Measurements from ENCODE around the gene OLFM2.
"Not testable (repeated sequence)": the region's sequence is repeated elsewhere in the genome, so short reads cannot be mapped to it uniquely, and the experiment has no call there.

The OLFM2 gene

GRCh38 chr19:9931629-9932028, 4.7 kb downstream of the OLFM2 start:
- no peak for DNase-seq (ENCODE audit: low spot score)
- ATAC-seq (ENCODE audit: low read depth) = no peak
- Histone ChIP-seq H3K27ac (ENCODE audit: poor library complexity, severe bottlenecking) (no peak overlapping the region), H3K36me3 (ENCODE audit: low read depth) (no peaks in the 10 kb centered on the region), H3K9me3 (ENCODE audit: severe bottlenecking) (no peaks in the 10 kb centered on the region), H3K27me3 (ENCODE audit: insufficient read depth, poor library complexity, severe bottlenecking) (peaks cover 15% of the 10 kb centered on the region), H3K4me1 (ENCODE audit: insufficient read depth, poor library complexity, severe bottlenecking) (peaks cover 3% of the 10 kb centered on the region), H3K4me3 (ENCODE audit: severe bottlenecking) (no peak overlapping the region)
- TF ChIP-seq CTCF (IDR thresholded peaks at IDR 0.05; ENCODE audit: poor library complexity, severe bottlenecking) = no peak

GRCh38 chr19:9923440-9923839, 12.9 kb downstream of the OLFM2 start:
- Histone ChIP-seq H3K4me1 (ENCODE audit: insufficient read depth, poor library complexity, severe bottlenecking) (no peaks in the 10 kb centered on the region), H3K27me3 (ENCODE audit: insufficient read depth, poor library complexity, severe bottlenecking) (no peaks in the 10 kb centered on the region), H3K4me3 (ENCODE audit: severe bottlenecking) (no peak overlapping the region), H3K9me3 (ENCODE audit: severe bottlenecking) (no peaks in the 10 kb centered on the region), H3K36me3 (ENCODE audit: low read depth) (no peaks in the 10 kb centered on the region), H3K27ac (ENCODE audit: poor library complexity, severe bottlenecking) (no peak overlapping the region)
- DNase-seq (ENCODE audit: low spot score) (no peak), ATAC-seq (ENCODE audit: low read depth) (no peak)
- no peak for TF ChIP-seq CTCF (IDR thresholded peaks at IDR 0.05; ENCODE audit: poor library complexity, severe bottlenecking)

- not testable (repeated sequence) for H3K27me3 ChIP-seq (ENCODE audit: insufficient read depth, poor library complexity, severe bottlenecking); DNase-seq (ENCODE audit: low spot score); H3K4me1 ChIP-seq (ENCODE audit: insufficient read depth, poor library complexity, severe bottlenecking); ATAC-seq (ENCODE audit: low read depth); H3K4me3 ChIP-seq (ENCODE audit: severe bottlenecking); H3K36me3 ChIP-seq (ENCODE audit: low read depth); H3K27ac ChIP-seq (ENCODE audit: poor library complexity, severe bottlenecking); H3K9me3 ChIP-seq (ENCODE audit: severe bottlenecking)
Observed at GRCh38 chr19:9922782-9923379, 13.4 kb downstream of the OLFM2 start.

DNA sequence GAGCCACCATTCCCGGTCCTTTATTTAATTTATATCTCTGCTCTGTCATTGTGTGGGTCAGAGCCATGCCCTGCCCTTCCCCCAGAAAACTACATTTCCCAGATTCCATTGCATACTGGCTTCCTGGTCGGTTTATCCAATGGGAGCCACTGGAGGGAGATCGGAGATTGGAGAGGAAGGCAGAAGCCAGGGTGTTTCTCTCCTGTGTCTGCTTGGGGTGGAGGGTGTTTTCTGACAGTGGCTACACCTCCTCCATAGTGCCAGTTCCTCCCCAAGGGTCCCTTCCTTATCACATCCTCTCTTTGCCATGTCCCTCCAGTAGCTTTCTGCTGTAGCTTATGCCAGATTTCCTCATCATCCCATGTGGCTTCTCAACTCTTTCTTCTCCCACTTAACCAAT, 19.0 kb downstream of the OLFM2 start:
- no peak for TF ChIP-seq CTCF (IDR thresholded peaks at IDR 0.05; ENCODE audit: poor library complexity, severe bottlenecking)
- no peak overlapping the region for H3K4me3 ChIP-seq (ENCODE audit: severe bottlenecking)
- DNase-seq (ENCODE audit: low spot score) = no peak

GRCh38 chr19:9916719-9917118, 19.6 kb downstream of the OLFM2 start:
- no peak for TF ChIP-seq CTCF (IDR thresholded peaks at IDR 0.05; ENCODE audit: poor library complexity, severe bottlenecking)
- no peak for DNase-seq (ENCODE audit: low spot score)
- H3K4me3 ChIP-seq (ENCODE audit: severe bottlenecking) = no peak overlapping the region
- no peak for ATAC-seq (ENCODE audit: low read depth)
- H3K27ac ChIP-seq (ENCODE audit: poor library complexity, severe bottlenecking) = no peak overlapping the region
- H3K9me3 ChIP-seq (ENCODE audit: severe bottlenecking) = no peaks in the 10 kb centered on the region
- H3K36me3 ChIP-seq (ENCODE audit: low read depth) = no peaks in the 10 kb centered on the region
- peaks cover 13% of the 10 kb centered on the region for H3K27me3 ChIP-seq (ENCODE audit: insufficient read depth, poor library complexity, severe bottlenecking)
- H3K4me1 ChIP-seq (ENCODE audit: insufficient read depth, poor library complexity, severe bottlenecking) = no peaks in the 10 kb centered on the region

More for the DNA sequence above, 19.0 kb downstream of the OLFM2 start:
- Histone ChIP-seq H3K27ac (ENCODE audit: poor library complexity, severe bottlenecking) (no peak overlapping the region), H3K4me1 (ENCODE audit: insufficient read depth, poor library complexity, severe bottlenecking) (no peaks in the 10 kb centered on the region), H3K9me3 (ENCODE audit: severe bottlenecking) (no peaks in the 10 kb centered on the region), H3K27me3 (ENCODE audit: insufficient read depth, poor library complexity, severe bottlenecking) (peaks cover 10% of the 10 kb centered on the region), H3K36me3 (ENCODE audit: low read depth) (no peaks in the 10 kb centered on the region)
- ATAC-seq (ENCODE audit: low read depth) = peak; percentile 60
